Body of pancreas (tissue), 4 donors: ENCODE results near the gene SLC17A7.

Experiments used
- CTCF ChIP-seq, 7 experiments: fragments of 450-650 bp in 4 of 7; fragments of 200-600 bp in 3 of 7; sonication (generic) in 3 of 7; IDR thresholded peaks; one replicate each; pipeline ENCODE4 v1.5.1; 2016 to 2019; ENCODE audit warnings: antibody characterized with exemption in 7 of 7
- POLR2A ChIP-seq, 3 donors: fragments of 450-650 bp; IDR thresholded peaks; one replicate each; pipeline ENCODE4 v1.6.1; 2016; ENCODE audit warnings: antibody characterized with exemption in 3 of 3, mild to moderate bottlenecking in 2 of 3

DNA sequence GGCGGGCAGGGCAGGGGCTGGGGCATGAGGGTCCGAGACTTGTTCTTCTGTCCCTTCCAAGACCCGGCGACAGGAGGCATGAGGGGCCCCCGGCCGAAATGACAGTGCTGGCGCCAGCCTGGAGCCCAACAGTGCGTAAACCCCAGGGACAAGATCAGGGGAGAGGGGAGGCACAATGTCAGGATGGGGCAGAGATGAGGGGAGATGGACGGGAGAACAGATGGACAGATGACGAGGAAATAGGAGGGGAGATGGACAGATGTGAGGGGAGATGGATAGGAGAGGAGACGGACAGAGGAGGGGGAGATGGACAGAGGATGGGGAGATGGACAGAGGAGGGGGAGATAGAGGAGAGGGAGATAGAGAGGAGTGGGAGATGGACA lies 33.2 kb upstream of the SLC17A7 start:
- TF ChIP-seq CTCF (IDR thresholded peaks at IDR 0.05), result no peak
- no peak for TF ChIP-seq POLR2A (IDR thresholded peaks at IDR 0.05)
